Keratinocyte (primary cell): ENCODE measurements around the gene HOXA5. TPM values are rescaled to one million over a fixed set of nuclear protein-coding genes. Genes with fewer than 3 reads are reported as not detected.

Source experiments
- DNase-seq: peaks from one replicate; pipeline ENCODE4 v3.0.0-alpha.2; 2011; ENCODE audit warnings: low read depth, missing footprints, low spot score
- FAIRE-seq: peaks from 2 replicates; lab custom pipeline; 2011; peaks lifted over from hg19 to GRCh38; lab: Jason Lieb, UNC
- H2AFZ ChIP-seq: 2 replicates; pipeline ENCODE4 v1.6.0; 2012; ENCODE audit warnings: low read length, control low read depth, inconsistent platforms; ENCODE audit not compliant: control insufficient read depth
- H3K27ac ChIP-seq: 2 replicates; pipeline ENCODE4 v1.5.1; 2011; ENCODE audit warnings: low read length; ENCODE audit not compliant: control insufficient read depth, insufficient read depth
- H3K27me3 ChIP-seq: 3 replicates; pipeline ENCODE4 v1.6.0; 2011; ENCODE audit warnings: low read length; ENCODE audit not compliant: control insufficient read depth, insufficient read depth; ENCODE audit errors: extremely low read depth
- H3K36me3 ChIP-seq, 2 experiments: 2 replicates in 1 of 2; 3 replicates in 1 of 2; pipeline ENCODE4 v1.5.1; 2011; ENCODE audit warnings: low read length in 2 of 2, mild to moderate bottlenecking in 1 of 2; ENCODE audit not compliant: control insufficient read depth in 2 of 2, insufficient read depth in 2 of 2; ENCODE audit errors: extremely low read depth in 1 of 2
- H3K4me1 ChIP-seq: 3 replicates; pipeline ENCODE4 v1.5.1; 2011; ENCODE audit warnings: low read length; ENCODE audit not compliant: control insufficient read depth, insufficient read depth; ENCODE audit errors: extremely low read depth
- H3K4me2 ChIP-seq: 3 replicates; pipeline ENCODE4 v1.6.0; 2011; ENCODE audit warnings: low read depth, low read length; ENCODE audit not compliant: control insufficient read depth, insufficient read depth; ENCODE audit errors: extremely low read depth
- H3K4me3 ChIP-seq, 3 experiments: fragments of 200-600 bp in 1 of 3; sonication (generic) in 1 of 3; 2 replicates in 2 of 3; 3 replicates in 1 of 3; pipeline ENCODE4 v1.5.1; 2011 to 2016; ENCODE audit warnings: low read length in 3 of 3, mild to moderate bottlenecking in 3 of 3, control low read depth in 2 of 3, inconsistent platforms in 1 of 3, low read depth in 1 of 3, mixed read lengths in 1 of 3, mixed run types in 1 of 3, moderate library complexity in 1 of 3; ENCODE audit not compliant: control insufficient read depth in 2 of 3, insufficient read depth in 2 of 3; ENCODE audit errors: extremely low read depth in 1 of 3
- H3K79me2 ChIP-seq: 2 replicates; pipeline ENCODE4 v1.6.0; 2012; ENCODE audit warnings: low read length; ENCODE audit not compliant: control insufficient read depth, insufficient read depth
- H3K9ac ChIP-seq: 3 replicates; pipeline ENCODE4 v1.6.0; 2011; ENCODE audit warnings: low read length; ENCODE audit not compliant: control insufficient read depth, insufficient read depth; ENCODE audit errors: extremely low read depth
- H3K9me1 ChIP-seq: 3 replicates; pipeline ENCODE4 v1.6.0; 2011; ENCODE audit warnings: low read length; ENCODE audit not compliant: control insufficient read depth, insufficient read depth; ENCODE audit errors: extremely low read depth
- H3K9me3 ChIP-seq: 2 replicates; pipeline ENCODE4 v1.5.1; 2012; ENCODE audit warnings: low read depth, low read length; ENCODE audit not compliant: control insufficient read depth
- H4K20me1 ChIP-seq: 3 replicates; pipeline ENCODE4 v1.6.0; 2011; ENCODE audit warnings: low read length; ENCODE audit not compliant: control insufficient read depth, insufficient read depth; ENCODE audit errors: extremely low read depth
- EZH2 ChIP-seq: IDR thresholded peaks from one replicate; pipeline ENCODE4 v1.6.1; 2012; ENCODE audit warnings: inconsistent platforms, mild to moderate bottlenecking, low read length, moderate library complexity
- dilution Hi-C: fragments of 300-500 bp; cut with MboI; formaldehyde crosslinking; loops from one replicate; pipeline ENCODE4 v1.7.0; 2020; ENCODE audit warnings: low sequenced_read_pairs; ENCODE audit not compliant: extremely low pct_ligation_motif_present
- polyA plus RNA-seq, 5 experiments: library from polyadenylated mRNA; depleted of rRNA in 3 of 5; stranded (reverse) in 3 of 5; stranded (forward) in 1 of 5; unstranded in 1 of 5; fragments of >200 nt; gene quantifications; 1 replicate in 1 of 5; 2 replicates in 3 of 5; 3 replicates in 1 of 5; pipeline versions ENCODE4 v1.2.1 to v1.2.3, GENCODE V29; 2011 to 2012; ENCODE audit warnings: missing spikeins in 2 of 5, low read depth in 1 of 5, low replicate concordance in 1 of 5
- TF ChIP-seq, protein P1 (sequence below), 3 experiments: IDR thresholded peaks in 1 of 3; conservative IDR thresholded peaks in 1 of 3; optimal IDR thresholded peaks in 1 of 3; 2 replicates in 2 of 3; 3 replicates in 1 of 3; pipeline versions ENCODE3 to v1.5.1; 2011; ENCODE audit warnings: low read length in 3 of 3, mild to moderate bottlenecking in 3 of 3, moderate library complexity in 2 of 3, control low read depth in 1 of 3, inconsistent platforms in 1 of 3; ENCODE audit not compliant: insufficient read depth in 2 of 3; ENCODE audit errors: extremely low read depth in 1 of 3

The HOXA5 gene
- polyA plus RNA-seq, 1 donor (not counting 4 experiments of a cell fraction or from before 2014, with no cell fraction given) = 7.1 TPM

DNA sequence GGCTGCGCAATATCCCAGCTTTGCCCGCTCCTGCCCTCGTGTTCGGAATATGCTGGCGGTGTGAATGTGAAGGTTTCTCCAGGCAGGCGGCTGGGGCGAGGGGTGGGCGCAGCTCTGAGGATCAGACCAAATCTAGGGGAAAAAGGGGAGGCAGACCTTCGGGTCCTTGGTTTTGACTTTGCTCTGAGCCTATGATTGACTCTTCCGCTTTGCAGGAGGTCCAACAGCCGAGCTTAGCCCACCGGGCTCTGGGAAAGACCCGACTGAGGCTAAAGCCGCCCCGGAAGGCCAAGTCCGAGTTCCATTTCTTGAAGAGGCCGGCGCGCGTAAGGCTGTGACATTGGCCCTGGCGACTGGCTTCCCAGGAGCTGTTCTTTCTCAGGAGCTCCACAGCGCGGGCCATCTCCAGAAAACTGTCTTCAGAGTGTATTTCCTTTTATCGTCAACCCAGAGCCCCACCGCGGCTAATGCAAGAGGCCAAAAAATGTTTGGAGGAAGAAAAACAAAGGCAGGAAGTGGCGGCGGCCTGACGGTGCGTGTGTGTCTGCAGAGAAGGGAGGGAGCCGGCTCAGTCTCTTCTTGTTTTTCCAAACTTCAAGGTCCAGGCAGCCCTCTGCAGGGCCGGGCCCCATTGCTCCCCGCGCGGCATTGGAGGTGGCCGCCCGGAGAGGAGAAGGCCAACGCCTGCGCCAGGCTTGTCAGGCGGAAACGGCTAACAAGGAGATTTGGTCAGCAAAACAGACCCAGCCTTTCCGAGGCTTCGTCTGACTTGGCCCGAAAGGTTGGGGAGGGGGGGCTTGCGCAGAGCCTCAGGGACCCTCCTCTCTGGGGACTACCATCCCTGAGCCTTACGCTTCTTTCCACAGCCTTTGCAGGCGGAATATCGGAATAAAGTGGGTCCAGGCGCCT is 45.2 kb upstream of the HOXA5 start:
- DNase-seq (no peak), FAIRE-seq (no peak)
- Histone ChIP-seq H3K79me2 (no peaks in the 10 kb centered on the region), H3K27ac (no peak overlapping the region), H4K20me1 (no peaks in the 10 kb centered on the region), H3K4me3 (peak overlapping the region in 1 of 3 experiments; percentile 38), H3K36me3 (no peaks in the 10 kb centered on the region), H3K27me3 (peaks cover 97% of the 10 kb centered on the region), H3K4me2 (peak overlapping the region; percentile 37), H3K9ac (no peak overlapping the region), H3K9me1 (no peaks in the 10 kb centered on the region), H3K4me1 (peaks cover 12% of the 10 kb centered on the region), H2AFZ (no peak overlapping the region), H3K9me3 (no peaks in the 10 kb centered on the region)
- peak; percentile 74 for TF ChIP-seq EZH2
- TF ChIP-seq, protein P1, sequence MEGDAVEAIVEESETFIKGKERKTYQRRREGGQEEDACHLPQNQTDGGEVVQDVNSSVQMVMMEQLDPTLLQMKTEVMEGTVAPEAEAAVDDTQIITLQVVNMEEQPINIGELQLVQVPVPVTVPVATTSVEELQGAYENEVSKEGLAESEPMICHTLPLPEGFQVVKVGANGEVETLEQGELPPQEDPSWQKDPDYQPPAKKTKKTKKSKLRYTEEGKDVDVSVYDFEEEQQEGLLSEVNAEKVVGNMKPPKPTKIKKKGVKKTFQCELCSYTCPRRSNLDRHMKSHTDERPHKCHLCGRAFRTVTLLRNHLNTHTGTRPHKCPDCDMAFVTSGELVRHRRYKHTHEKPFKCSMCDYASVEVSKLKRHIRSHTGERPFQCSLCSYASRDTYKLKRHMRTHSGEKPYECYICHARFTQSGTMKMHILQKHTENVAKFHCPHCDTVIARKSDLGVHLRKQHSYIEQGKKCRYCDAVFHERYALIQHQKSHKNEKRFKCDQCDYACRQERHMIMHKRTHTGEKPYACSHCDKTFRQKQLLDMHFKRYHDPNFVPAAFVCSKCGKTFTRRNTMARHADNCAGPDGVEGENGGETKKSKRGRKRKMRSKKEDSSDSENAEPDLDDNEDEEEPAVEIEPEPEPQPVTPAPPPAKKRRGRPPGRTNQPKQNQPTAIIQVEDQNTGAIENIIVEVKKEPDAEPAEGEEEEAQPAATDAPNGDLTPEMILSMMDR (optimal IDR thresholded peaks at IDR 0.05 in 1 of 3, IDR thresholded peaks at IDR 0.05 in 1 of 3, conservative IDR thresholded peaks at IDR 0.05 in 1 of 3; ENCODE audit: extremely low read depth in 1 of 3, insufficient read depth in 2 of 3, low read length in 3 of 3) = no peak
- dilution Hi-C loops = no loop called here

DNA sequence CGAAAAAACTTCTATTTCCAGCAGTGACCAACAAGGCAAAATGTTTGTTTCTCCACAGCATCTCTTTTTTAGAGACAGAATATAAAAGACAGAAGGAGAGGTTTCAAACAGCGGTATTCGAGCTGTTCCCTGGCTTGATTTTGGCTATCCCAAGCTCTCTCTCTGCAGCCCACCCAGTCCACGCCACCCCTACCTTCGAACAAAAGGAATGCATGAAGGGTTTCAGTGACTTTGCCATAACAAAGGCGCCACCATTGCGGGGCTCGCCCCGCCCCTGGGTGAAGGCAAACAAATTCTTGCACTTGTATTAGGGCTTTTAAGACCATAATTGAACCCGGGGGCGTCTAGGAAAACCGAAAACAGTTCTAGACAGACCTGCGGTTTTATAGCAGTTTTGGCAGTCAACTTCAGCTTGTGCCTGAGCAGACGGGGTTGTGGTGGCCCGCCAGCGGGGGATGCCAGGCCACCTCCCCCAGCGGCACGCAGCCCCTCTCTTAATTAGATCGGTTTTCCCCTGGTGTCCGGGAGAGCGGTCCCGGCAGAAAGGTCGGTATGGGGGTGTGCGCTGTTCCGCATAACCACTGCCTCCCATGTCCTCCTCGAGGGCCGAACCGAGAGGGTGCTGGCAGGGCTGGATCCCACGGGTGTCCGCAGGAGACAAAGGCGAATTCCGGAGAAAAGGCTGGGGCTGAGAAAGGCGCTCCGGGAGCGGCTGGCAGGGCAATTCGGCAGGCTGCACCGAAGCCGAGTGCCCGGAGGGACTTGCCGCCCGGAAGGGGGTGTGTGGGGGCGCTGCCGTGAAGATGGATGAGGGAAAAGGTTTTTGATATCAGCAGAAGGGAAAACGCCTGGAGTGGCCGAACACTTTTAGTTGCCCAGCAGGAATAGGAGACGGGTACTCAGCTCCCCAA is 44.2 kb upstream of the HOXA5 start:
- no peaks in the 10 kb centered on the region for H3K9me3 ChIP-seq
- dilution Hi-C loops = no loop called here
- H3K9me1 ChIP-seq = no peaks in the 10 kb centered on the region
- no peak for FAIRE-seq
- no peak overlapping the region for H3K27ac ChIP-seq
- H3K79me2 ChIP-seq = no peaks in the 10 kb centered on the region
- H3K4me1 ChIP-seq = peaks cover 13% of the 10 kb centered on the region
- H2AFZ ChIP-seq = no peak overlapping the region
- H3K27me3 ChIP-seq = peaks cover 97% of the 10 kb centered on the region
- no peak for DNase-seq
- peak; percentile 49 for TF ChIP-seq EZH2
- TF ChIP-seq, protein P1 (optimal IDR thresholded peaks at IDR 0.05 in 1 of 3, IDR thresholded peaks at IDR 0.05 in 1 of 3, conservative IDR thresholded peaks at IDR 0.05 in 1 of 3; ENCODE audit: extremely low read depth in 1 of 3, insufficient read depth in 2 of 3, low read length in 3 of 3) = no peak
- peak overlapping the region in 1 of 3 experiments; percentile 37 for H3K4me3 ChIP-seq
- H3K9ac ChIP-seq = no peak overlapping the region
- H3K36me3 ChIP-seq = no peaks in the 10 kb centered on the region
- peak overlapping the region; percentile 37 for H3K4me2 ChIP-seq
- no peaks in the 10 kb centered on the region for H4K20me1 ChIP-seq
